Activated B cell treated with CpG ODN at 0.5 μM for 24 hours (primary cell): ENCODE data around the gene LRIF1. TPM values are rescaled to one million over a fixed set of nuclear protein-coding genes. Genes with fewer than 3 reads are reported as not detected.

Experiments used
- ATAC-seq: fragments of 200-7000 bp; cut with Tn5 transposase; one replicate; pipeline ENCODE4 v1.10.0; 2021; ENCODE audit warnings: low read depth, mild to moderate bottlenecking, moderate library complexity
- CTCF ChIA-PET: fragments of 350-600 bp; sonication (Branson Sonifier 250); formaldehyde crosslinking; loops from one replicate; lab custom pipeline; 2021; ENCODE audit warnings: antibody characterized with exemption; lab: Charles Lee
- POLR2A ChIA-PET: fragments of 350-600 bp; sonication (Branson Sonifier 250); formaldehyde crosslinking; loops from one replicate; lab custom pipeline; 2021; ENCODE audit warnings: antibody characterized with exemption; lab: Charles Lee
- DNase-seq: peaks from one replicate; pipeline ENCODE4 v3.0.0; 2022
- H3K27ac Mint-ChIP-seq: one replicate; pipeline ENCODE4 v1.8.0; 2020; ENCODE audit warnings: mixed read lengths
- H3K27me3 Mint-ChIP-seq: one replicate; pipeline ENCODE4 v1.8.0; 2021; ENCODE audit warnings: mixed read lengths
- H3K36me3 Mint-ChIP-seq: one replicate; pipeline ENCODE4 v1.8.0; 2021; ENCODE audit warnings: low read depth, mixed read lengths
- H3K4me1 Mint-ChIP-seq: one replicate; pipeline ENCODE4 v1.8.0; 2021; ENCODE audit warnings: mixed read lengths
- H3K4me3 Mint-ChIP-seq: one replicate; pipeline ENCODE4 v1.8.0; 2020; ENCODE audit warnings: mild to moderate bottlenecking, mixed read lengths
- H3K9me3 Mint-ChIP-seq: one replicate; pipeline ENCODE4 v1.8.0; 2020; ENCODE audit warnings: mixed read lengths
- intact Hi-C: fragments of 100-400 bp; cut with micrococcal nuclease; formaldehyde crosslinking; loops from one replicate; pipeline ENCODE4 v1.15.1; 2024
- total RNA-seq: library from RNA; stranded (reverse); gene quantifications from 2 replicates; pipeline ENCODE4 v1.2.3, GENCODE V29; 2022
- TF ChIP-seq, protein P1 (sequence below): fragments of 200-600 bp; IDR thresholded peaks from one replicate; pipeline ENCODE4 v1.8.0; 2022; ENCODE audit warnings: antibody characterized with exemption, mild to moderate bottlenecking

LRIF1 gene
- total RNA-seq, 1 donor from 2014 or later: 17.0 TPM

DNA sequence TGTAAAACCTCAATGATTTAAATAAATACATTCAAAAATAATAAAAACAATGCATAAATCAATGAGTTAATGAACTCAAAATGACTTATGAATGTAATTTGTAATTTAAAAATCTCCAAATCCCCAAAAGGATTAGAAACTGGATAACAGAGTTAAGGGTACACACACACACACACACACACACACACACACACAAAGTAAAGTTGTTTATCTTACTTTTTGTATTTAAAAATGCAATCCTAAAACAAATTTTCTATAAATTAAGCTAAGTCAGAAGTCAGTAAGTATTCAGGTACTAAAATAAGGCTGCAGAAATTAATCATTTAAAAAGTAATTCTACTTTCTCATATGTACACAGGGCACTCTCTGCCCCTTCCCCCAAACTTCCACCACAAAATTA is 1.8 kb downstream of the LRIF1 start:
- DNase-seq (no peak), ATAC-seq (no peak)
- H3K4me1 Mint-ChIP-seq: peaks cover 38% of the 10 kb centered on the region
- no peak overlapping the region for H3K4me3 Mint-ChIP-seq
- H3K27me3 Mint-ChIP-seq: no peaks in the 10 kb centered on the region
- CTCF ChIA-PET: interaction anchor here (1.1 to 1.2 kb wide), 2 partner anchors 90 to 132 kb away, joined by 3 read pairs; no protein-coding TSS in a partner anchor
- TF ChIP-seq, protein P1, sequence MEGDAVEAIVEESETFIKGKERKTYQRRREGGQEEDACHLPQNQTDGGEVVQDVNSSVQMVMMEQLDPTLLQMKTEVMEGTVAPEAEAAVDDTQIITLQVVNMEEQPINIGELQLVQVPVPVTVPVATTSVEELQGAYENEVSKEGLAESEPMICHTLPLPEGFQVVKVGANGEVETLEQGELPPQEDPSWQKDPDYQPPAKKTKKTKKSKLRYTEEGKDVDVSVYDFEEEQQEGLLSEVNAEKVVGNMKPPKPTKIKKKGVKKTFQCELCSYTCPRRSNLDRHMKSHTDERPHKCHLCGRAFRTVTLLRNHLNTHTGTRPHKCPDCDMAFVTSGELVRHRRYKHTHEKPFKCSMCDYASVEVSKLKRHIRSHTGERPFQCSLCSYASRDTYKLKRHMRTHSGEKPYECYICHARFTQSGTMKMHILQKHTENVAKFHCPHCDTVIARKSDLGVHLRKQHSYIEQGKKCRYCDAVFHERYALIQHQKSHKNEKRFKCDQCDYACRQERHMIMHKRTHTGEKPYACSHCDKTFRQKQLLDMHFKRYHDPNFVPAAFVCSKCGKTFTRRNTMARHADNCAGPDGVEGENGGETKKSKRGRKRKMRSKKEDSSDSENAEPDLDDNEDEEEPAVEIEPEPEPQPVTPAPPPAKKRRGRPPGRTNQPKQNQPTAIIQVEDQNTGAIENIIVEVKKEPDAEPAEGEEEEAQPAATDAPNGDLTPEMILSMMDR: no peak
- intact Hi-C loops: loop anchor here (5.0 kb wide), 4 partner anchors 165 to 795 kb away; partner anchors contain the start of genes DDX20 and KCNA3
- POLR2A ChIA-PET: interaction anchor here (1.1 to 1.5 kb wide), 3 partner anchors 19 to 175 kb away, joined by 3 to 5 read pairs (median 3); partner anchors contain the start of gene CD53
- H3K27ac Mint-ChIP-seq: no peak overlapping the region
- H3K36me3 Mint-ChIP-seq: peaks cover 49% of the 10 kb centered on the region
- H3K9me3 Mint-ChIP-seq: peaks cover 26% of the 10 kb centered on the region

DNA sequence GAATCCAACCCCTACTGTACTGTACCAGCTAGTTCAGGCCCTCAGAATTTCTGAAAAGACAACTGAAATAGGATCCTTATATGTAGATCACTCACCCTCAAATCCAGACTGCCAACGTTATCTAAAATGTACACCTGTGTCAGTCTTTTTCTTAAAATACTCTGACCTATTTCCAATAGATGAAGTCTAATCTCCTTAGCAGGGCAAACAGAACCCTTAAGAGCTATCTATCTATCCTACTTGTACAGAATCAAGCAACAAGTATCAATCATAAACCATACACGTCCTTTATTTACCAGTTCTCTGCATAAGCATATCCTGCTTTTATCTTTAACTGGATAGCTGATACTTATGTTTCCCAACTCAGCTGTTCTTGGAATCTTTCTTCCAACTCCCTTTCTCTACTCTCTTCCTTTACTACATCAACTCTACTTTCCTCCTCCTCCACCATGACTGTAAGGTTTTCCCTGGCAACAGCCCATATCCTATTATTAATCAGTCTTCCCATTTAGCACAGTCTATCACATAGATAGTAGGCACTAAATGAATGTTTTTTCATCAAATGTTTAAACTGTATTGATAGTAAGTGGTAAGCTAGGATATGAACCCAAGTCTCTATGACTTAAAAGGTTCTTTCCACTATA is 2.8 kb downstream of the LRIF1 start:
- POLR2A ChIA-PET: interaction anchor here (1.1 to 1.5 kb wide), 2 partner anchors 18 to 88 kb away, joined by 3 read pairs; partner anchors contain the start of gene CD53
- no peaks in the 10 kb centered on the region for H3K27me3 Mint-ChIP-seq
- H3K27ac Mint-ChIP-seq: no peak overlapping the region
- H3K36me3 Mint-ChIP-seq: peaks cover 49% of the 10 kb centered on the region
- peak overlapping the region; percentile 33 for H3K4me3 Mint-ChIP-seq
- CTCF ChIA-PET: interaction anchor here (1.2 kb wide), 1 partner anchor 131 kb away, joined by 3 read pairs; no protein-coding TSS in a partner anchor
- peaks cover 26% of the 10 kb centered on the region for H3K9me3 Mint-ChIP-seq
- peaks cover 38% of the 10 kb centered on the region for H3K4me1 Mint-ChIP-seq
- intact Hi-C loops: loop anchor here (5.0 kb wide), 4 partner anchors 166 to 796 kb away; partner anchors contain the start of genes DDX20 and KCNA3
- ATAC-seq (no peak), DNase-seq (no peak)
- TF ChIP-seq, protein P1: no peak

DNA sequence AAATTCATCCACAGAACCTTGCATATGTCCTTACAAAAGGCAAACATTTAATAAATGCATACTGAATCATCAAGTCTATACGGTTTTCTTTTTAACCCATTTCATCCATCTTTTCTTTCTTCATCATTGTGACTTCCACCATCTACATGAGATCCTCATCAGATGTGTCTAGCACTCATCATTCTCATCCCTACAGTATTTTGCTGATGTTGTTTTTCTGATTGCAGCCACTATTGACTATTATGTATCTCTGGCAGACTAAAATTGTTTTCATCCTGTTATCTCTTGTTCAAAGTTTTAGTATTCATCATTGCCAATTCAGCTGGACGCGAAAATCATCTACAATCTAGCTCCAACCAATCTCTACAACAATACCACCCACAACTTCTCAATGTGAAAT is 5.9 kb downstream of the LRIF1 start:
- intact Hi-C loops: no loop called here
- Mint-ChIP-seq H3K36me3 (peaks cover 46% of the 10 kb centered on the region), H3K4me1 (peaks cover 19% of the 10 kb centered on the region), H3K27ac (no peak overlapping the region), H3K27me3 (no peaks in the 10 kb centered on the region), H3K4me3 (no peak overlapping the region), H3K9me3 (peaks cover 16% of the 10 kb centered on the region)
- ATAC-seq (no peak), DNase-seq (no peak)
- TF ChIP-seq, protein P1: no peak
- POLR2A ChIA-PET: no interaction called here
- CTCF ChIA-PET: no interaction called here

DNA sequence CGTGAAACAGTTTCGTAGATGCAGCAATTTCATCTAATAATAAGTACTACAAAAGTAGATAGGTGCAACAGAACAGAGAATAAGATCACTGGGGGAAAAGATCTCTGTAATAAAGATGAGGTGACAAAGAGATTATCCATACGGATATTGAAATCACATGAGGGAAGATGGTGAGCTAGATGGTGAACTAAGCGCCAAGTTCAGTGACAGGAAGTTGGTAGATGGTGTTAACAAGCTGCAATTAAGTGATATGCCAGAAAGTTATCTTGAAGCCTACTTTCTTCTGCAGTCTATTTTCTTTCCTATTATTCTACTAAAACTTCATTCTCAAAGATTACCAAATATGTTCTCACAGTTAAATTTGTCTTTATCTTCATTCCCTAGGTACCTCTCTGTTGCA is 7.1 kb downstream of the LRIF1 start:
- intact Hi-C loops: no loop called here
- CTCF ChIA-PET: no interaction called here
- peaks cover 16% of the 10 kb centered on the region for H3K9me3 Mint-ChIP-seq
- H3K27me3 Mint-ChIP-seq: no peaks in the 10 kb centered on the region
- ATAC-seq (no peak), DNase-seq (no peak)
- TF ChIP-seq, protein P1: no peak
- POLR2A ChIA-PET: interaction anchor here (1.2 kb wide), 1 partner anchor 84 kb away, joined by 3 read pairs; the partner anchor contains the start of gene CD53
- peaks cover 51% of the 10 kb centered on the region for H3K36me3 Mint-ChIP-seq
- H3K4me3 Mint-ChIP-seq: no peak overlapping the region
- H3K4me1 Mint-ChIP-seq: peaks cover 12% of the 10 kb centered on the region
- H3K27ac Mint-ChIP-seq: no peak overlapping the region

DNA sequence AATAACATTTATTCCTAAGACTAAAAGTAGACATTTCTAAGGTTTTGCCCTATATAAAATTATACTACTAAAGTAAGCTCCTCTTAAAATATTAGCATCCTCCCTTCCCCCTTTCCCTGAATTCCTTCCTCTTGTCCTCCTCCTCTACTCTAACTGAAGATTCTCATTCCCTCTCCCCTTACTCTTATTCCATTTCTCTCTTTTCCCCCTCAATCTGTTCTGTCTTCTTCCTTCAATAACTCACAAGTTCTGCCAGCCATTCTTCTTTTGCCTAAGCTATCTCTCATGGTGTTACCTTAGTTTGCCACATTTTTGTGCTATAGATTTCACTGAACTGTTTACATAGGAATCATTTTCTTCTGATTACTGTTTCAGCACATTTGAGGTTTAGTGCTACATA is 10.7 kb downstream of the LRIF1 start:
- CTCF ChIA-PET: no interaction called here

More for the DNA sequence above, 10.7 kb downstream of the LRIF1 start:
- Mint-ChIP-seq H3K27ac (no peak overlapping the region), H3K9me3 (peaks cover 7% of the 10 kb centered on the region), H3K27me3 (no peaks in the 10 kb centered on the region), H3K4me3 (no peak overlapping the region), H3K36me3 (peaks cover 56% of the 10 kb centered on the region), H3K4me1 (no peaks in the 10 kb centered on the region)
- ATAC-seq (no peak), DNase-seq (no peak)
- intact Hi-C loops: no loop called here
- POLR2A ChIA-PET: interaction anchor here (0.8 to 1.0 kb wide), 2 partner anchors 11 to 73 kb away, joined by 3 to 4 read pairs; no protein-coding TSS in a partner anchor
- TF ChIP-seq, protein P1: no peak
